IPS-18c (cell line): ENCODE data around the gene RBFOX2.
"Not testable (repeated sequence)": the region's sequence is repeated elsewhere in the genome, so short reads cannot be mapped to it uniquely, and the experiment has no call there.

Experiments used
- H3K4me3 ChIP-seq: 2 replicates; pipeline ENCODE4 v1.7.0; 2013; ENCODE audit warnings: low read depth, mild to moderate bottlenecking, low read length, moderate library complexity; ENCODE audit not compliant: insufficient read depth
- H3K9me3 ChIP-seq: one replicate; pipeline ENCODE4 v1.6.1; 2013; ENCODE audit warnings: mild to moderate bottlenecking, low read length, moderate library complexity; ENCODE audit not compliant: control insufficient read depth, insufficient read depth

Gene RBFOX2

DNA sequence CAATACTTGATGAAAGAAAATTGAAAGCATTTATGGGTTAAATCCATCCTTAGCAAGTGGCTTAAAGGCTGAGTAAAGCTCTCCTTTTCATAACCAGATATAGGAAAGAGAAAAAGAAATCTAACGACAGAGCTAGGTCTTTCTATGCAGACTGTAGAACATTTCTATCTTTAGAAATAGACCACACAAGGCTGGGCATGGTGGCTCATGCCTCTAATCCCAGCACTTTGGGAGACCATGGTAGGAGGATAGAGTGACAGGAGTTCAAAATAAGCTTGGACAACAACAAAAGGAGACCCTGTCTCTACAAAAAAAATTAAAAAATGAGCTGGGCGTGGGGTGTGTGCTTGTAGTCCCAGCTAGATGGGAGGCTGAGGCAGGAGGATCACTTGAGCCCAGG is 220.2 kb downstream of the RBFOX2 start:
- no peaks in the 10 kb centered on the region for H3K9me3 ChIP-seq
- H3K4me3 ChIP-seq: no peak overlapping the region

DNA sequence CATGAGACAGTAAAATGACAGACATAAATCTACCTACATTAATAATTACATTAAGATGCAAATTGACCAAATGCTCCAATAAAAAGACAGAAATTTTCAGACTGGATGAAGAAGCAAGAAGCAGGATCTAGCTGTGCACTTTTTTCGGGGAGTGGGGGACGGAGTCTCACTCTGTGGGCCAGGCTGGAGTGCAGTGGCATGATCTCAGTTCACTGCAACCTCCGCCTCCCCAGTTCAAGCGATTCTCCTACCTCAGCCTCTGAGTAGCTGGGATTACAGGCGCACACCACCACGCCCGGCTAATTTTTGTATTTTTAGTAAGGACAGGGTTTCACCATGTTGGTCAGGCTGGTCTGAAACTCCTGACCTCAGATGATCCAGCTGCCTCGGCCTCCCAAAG is 222.0 kb downstream of the RBFOX2 start:
- not testable (repeated sequence) for H3K9me3 ChIP-seq, H3K4me3 ChIP-seq

- no peaks in the 10 kb centered on the region for H3K9me3 ChIP-seq
These were observed 223.2 kb downstream of the RBFOX2 start for GRCh38 chr22:35805466-35805865.

DNA sequence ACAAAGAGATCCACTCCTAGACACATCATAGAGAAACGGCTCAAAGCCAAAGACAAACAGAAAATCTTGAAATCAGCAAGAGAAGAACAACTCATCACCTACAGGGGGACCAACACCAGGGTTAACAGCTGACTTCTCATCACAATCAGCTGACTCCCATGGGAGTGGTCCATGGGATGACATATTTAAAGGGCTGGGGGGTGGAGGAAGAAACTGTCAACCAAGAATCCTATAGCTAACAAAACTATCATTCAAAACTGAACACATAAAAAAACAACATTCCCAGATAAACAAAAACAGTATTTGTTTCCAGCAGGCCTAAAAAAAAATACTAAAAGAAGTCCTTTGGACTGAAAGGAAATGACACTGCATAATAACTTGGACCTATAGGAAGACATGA is 224.2 kb downstream of the RBFOX2 start:
- Histone ChIP-seq H3K9me3 (no peaks in the 10 kb centered on the region), H3K4me3 (no peak overlapping the region)

More at GRCh38 chr22:35805466-35805865, 223.2 kb downstream of the RBFOX2 start:
- H3K4me3 ChIP-seq: no peak overlapping the region

- no peak overlapping the region for H3K4me3 ChIP-seq
These were observed 225.7 kb downstream of the RBFOX2 start for GRCh38 chr22:35802885-35803284.

GRCh38 chr22:35801301-35801700 is 227.3 kb downstream of the RBFOX2 start:
- not testable (repeated sequence) for H3K9me3 ChIP-seq, H3K4me3 ChIP-seq

More at GRCh38 chr22:35802885-35803284, 225.7 kb downstream of the RBFOX2 start:
- H3K9me3 ChIP-seq: no peaks in the 10 kb centered on the region

DNA sequence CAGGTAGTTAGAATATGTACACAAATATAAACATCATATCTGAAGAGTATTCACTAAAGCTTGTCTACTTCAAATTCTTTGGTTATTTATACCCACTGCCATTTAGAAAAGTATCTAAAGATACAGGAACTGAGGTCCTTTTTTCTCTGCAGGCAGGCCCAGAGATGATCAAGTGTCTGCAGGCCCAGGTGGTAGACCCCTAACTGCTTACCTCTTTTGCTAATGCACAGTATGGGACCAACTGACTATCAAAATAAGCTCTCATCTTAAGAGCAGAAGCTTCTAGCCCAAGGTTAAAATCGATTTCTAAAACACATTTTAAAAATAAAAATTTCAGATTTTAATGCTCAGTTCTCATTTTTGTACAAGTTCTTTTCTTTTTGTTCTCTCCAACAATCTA is 229.5 kb downstream of the RBFOX2 start:
- Histone ChIP-seq H3K4me3 (no peak overlapping the region), H3K9me3 (no peaks in the 10 kb centered on the region)

DNA sequence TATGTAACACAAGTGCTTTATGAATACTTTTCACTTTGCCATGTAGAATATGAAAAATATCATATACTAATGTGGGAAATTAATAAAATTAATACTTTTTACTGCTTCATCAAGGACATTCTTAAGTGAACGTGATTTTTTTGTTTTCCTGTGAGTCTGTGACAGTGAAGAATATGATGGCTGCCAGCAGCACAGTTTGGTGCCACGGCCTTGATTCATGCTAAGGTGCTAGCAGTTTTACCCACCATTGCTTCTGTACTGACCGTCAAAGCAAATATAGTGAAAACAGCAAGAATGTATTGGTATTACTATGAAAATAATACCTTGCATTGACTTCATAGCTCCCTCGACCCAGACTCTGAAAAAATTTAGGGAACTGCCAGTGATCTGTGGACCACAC is 231.2 kb downstream of the RBFOX2 start:
- no peak overlapping the region for H3K4me3 ChIP-seq
- no peaks in the 10 kb centered on the region for H3K9me3 ChIP-seq

DNA sequence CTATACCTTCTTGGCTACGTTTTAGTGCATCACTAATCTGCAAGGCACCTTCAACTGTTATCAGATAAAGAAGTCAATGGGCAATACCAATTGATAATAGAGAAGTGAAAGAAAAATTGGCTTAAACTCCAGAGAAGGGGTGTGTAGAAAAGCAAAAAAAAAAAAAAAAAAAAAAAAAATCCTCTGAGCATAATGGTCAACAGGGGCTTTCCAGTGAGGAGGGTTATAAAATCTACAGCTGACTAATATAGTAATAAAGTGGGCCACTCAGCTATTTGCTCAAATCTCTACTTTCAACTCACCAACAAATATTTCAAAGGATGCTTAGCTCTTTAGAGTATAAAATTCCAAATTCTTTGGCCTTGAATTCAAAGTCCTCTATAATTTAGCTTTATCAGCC is 233.1 kb downstream of the RBFOX2 start:
- Histone ChIP-seq H3K9me3 (no peaks in the 10 kb centered on the region), H3K4me3 (no peak overlapping the region)

- no peaks in the 10 kb centered on the region for H3K9me3 ChIP-seq
These were observed 236.1 kb downstream of the RBFOX2 start for GRCh38 chr22:35792506-35792905.

GRCh38 chr22:35791788-35792187 is 236.8 kb downstream of the RBFOX2 start:
- H3K9me3 ChIP-seq: not testable (repeated sequence)

More at GRCh38 chr22:35792506-35792905, 236.1 kb downstream of the RBFOX2 start:
- no peak overlapping the region for H3K4me3 ChIP-seq

GRCh38 chr22:35785181-35785923 is 243.3 kb downstream of the RBFOX2 start:
- Histone ChIP-seq H3K9me3 (no peaks in the 10 kb centered on the region), H3K4me3 (no peak overlapping the region)

More at GRCh38 chr22:35791788-35792187, 236.8 kb downstream of the RBFOX2 start:
- H3K4me3 ChIP-seq: not testable (repeated sequence)

DNA sequence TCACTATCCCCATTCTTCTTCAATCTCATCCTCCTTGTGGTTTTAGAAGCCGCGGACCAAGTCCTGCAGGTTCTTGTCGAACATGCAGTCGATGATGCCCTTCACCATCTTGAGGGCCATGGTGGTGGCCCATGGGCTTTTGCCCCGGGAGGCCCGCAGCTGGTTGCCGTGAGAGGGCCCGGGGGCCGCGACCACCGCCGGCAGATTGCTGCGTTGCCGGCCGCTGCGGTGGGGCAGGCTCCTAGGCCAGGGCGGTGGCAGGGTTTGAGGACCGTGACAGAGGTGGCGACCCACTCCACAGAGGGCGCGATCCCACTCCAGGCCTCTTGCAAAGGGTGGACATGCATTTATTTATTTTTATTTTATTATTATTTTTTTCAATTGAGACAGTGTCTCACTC is 244.0 kb downstream of the RBFOX2 start:
- no peak overlapping the region for H3K4me3 ChIP-seq
- H3K9me3 ChIP-seq: no peaks in the 10 kb centered on the region

GRCh38 chr22:35783943-35784614 is 244.5 kb downstream of the RBFOX2 start:
- H3K4me3 ChIP-seq: no peak overlapping the region
- H3K9me3 ChIP-seq: no peaks in the 10 kb centered on the region

DNA sequence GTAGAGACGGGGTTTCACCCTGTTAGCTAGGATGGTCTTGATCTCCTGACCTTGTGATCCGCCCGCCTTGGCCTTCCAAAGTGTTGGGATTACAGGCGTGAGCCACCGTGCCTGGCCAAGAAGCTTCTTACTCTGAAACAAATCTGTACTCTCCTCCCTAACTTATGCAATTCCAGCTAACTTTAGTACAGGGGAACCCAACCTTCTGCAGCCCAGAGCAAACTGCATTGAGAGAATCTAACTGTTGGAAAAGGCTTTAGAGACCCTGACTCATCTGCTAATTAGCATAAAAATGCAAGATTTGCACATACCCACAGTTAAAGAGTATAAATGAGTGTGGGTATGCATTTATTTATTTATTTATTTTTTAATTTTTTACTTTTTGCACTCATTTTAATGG is 246.1 kb downstream of the RBFOX2 start:
- no peaks in the 10 kb centered on the region for H3K9me3 ChIP-seq
- no peak overlapping the region for H3K4me3 ChIP-seq

- H3K4me3 ChIP-seq: no peak overlapping the region
- no peaks in the 10 kb centered on the region for H3K9me3 ChIP-seq
These were observed 246.7 kb downstream of the RBFOX2 start for GRCh38 chr22:35781898-35782297.

GRCh38 chr22:35777335-35777975 is 251.2 kb downstream of the RBFOX2 start:
- no peak overlapping the region for H3K4me3 ChIP-seq
- H3K9me3 ChIP-seq: no peaks in the 10 kb centered on the region

DNA sequence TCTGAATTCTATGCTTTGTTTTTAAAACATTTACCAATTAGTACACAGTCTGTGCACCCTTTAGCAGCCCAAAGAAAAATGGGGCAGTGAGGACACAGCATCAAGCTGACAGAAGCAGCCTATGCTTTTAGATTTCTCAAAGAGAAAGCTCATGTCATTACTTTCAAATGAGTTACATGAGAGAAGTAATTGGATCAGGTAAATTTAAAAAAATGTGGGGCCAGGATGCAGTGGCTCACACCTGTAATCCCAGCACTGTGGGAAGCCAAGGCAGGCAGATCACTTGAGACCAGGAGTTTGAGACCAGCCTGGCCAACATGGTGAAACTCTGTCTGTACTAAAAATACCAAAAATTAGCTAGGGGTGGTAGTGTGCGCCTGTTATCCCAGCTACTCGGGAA is 253.3 kb downstream of the RBFOX2 start:
- no peaks in the 10 kb centered on the region for H3K9me3 ChIP-seq
- no peak overlapping the region for H3K4me3 ChIP-seq
